ENCODE measurements around the gene CYTH4. TPM values are rescaled to one million over a fixed set of nuclear protein-coding genes. Genes with fewer than 3 reads are reported as not detected.

CYTH4 gene
- total RNA-seq, 4 donors from 2014 or later: 13.2 to 40.3 (median 22.1) TPM

DNA sequence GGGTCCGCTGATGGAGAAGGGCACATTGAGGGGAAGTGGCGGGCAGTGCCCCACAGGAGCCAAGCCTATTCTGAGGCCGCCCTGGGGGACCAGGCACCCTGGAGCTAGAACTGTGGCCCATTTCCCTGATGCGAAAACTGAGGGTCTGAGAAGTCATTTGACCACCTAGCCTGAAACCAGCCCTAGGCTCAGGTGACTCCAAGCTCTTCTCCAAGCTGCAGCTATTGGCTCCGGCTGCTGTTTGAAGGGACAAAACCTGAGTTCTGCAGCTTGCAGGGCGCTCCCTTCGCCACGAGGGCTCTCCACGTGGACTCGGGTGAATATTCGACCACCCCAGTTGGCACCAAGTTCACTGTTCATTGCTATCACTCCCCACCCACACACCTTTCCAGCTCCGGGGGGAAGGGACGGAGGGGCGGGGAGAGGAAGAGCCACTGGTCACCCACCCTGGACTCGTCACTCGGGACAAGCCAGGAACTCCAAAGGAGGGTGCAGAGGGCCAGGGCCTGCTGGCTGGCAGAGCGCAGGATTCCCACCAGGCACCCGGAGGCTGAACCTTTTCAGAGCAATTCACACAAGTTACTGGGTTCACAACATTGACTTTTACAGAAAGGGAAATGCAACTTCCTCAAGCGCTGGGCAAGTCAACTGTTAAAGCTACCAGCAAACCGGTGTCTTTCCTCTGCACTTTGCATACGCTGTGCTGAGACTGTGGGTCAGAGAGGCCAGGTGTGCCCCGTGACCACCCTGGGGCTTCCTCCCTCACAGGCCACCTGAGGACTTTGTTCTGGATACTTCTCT lies 37.2 kb upstream of the CYTH4 start:
- TF ChIP-seq, protein P1, sequence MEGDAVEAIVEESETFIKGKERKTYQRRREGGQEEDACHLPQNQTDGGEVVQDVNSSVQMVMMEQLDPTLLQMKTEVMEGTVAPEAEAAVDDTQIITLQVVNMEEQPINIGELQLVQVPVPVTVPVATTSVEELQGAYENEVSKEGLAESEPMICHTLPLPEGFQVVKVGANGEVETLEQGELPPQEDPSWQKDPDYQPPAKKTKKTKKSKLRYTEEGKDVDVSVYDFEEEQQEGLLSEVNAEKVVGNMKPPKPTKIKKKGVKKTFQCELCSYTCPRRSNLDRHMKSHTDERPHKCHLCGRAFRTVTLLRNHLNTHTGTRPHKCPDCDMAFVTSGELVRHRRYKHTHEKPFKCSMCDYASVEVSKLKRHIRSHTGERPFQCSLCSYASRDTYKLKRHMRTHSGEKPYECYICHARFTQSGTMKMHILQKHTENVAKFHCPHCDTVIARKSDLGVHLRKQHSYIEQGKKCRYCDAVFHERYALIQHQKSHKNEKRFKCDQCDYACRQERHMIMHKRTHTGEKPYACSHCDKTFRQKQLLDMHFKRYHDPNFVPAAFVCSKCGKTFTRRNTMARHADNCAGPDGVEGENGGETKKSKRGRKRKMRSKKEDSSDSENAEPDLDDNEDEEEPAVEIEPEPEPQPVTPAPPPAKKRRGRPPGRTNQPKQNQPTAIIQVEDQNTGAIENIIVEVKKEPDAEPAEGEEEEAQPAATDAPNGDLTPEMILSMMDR (IDR thresholded peaks at IDR 0.05; ENCODE audit: low read depth): no peak

DNA sequence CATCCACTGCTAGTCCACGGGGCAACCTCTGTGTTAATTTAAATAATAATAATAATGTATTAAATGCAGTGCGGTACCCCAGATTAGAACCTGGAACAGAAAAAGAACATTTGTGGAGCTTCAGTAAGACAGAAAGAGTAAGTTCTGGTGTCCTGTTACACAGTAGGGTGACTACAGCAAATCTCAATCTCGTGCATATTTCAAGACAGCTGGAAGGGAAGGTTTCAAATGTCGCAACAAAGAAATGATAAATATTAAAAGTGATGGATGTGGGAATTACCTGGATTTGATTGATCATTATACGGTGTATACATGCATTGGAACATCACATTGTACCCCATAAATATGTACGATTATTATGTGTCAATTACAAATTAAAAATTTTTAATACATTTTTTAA lies 36.6 kb upstream of the CYTH4 start:
- TF ChIP-seq, protein P1 (IDR thresholded peaks at IDR 0.05; ENCODE audit: low read depth): no peak

DNA sequence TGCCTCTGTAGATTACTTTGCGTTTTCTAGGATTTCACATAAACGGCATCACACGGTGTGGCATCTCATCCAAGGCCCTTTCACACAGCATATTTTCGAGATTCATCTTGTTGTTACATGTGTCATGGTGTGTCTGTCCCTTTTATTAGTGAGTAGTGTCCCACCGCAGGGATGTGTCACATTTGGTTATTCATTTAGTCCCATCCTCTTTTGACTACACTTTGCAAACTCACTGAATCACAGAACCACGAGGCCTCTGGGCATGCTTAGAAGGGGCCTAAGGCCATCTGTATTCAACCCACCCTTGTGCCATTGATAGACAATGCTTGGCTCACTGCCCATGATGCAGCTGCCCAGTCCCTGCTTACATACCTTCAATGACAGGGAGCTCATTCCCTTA lies 34.1 kb upstream of the CYTH4 start:
- TF ChIP-seq, protein P1 (IDR thresholded peaks at IDR 0.05; ENCODE audit: low read depth): no peak

DNA sequence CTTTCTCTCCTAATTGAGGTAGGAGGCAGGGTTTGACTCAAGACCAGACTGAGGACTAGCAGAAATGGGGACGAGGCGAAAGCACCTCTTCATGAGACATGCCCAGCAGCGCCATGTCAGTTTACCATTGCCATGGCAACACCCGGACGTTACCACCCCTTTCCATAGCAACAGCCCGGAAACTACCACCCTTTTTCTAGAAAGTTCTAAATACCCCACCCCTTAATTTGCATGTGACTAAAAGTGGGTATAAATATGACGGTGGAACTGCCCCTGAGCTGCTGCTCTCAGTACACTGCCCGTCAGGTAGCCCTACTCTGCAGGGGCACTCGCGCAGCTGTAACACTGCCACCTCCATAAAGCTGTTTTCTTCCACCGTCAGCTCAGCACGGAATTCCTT lies 32.3 kb upstream of the CYTH4 start:
- TF ChIP-seq, protein P1 (IDR thresholded peaks at IDR 0.05; ENCODE audit: low read depth): no peak

DNA sequence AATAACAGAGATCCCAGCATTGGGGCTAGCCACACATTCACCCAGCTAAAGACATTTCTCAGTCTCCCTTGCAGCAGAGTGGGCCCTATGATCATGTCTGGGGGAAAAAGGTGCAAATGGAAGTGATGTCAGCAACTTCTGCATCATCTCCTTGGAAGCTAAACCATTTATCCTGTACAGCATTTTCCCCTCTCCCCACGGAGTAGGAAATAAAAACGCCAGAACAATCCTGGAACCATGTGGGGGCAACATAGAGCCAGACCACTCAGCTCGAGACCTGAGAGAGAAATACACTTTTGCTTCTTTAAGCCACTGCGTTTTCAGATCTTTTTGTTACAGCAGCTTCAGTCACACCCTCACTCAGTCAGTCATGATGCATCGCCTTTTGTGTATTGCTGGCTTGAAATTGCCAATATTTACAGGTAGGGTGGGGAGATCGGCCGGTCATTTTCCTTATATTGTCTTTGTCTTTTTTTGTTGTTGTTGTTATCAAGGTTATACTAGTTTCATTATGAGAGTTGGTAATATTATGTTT lies 29.1 kb upstream of the CYTH4 start:
- TF ChIP-seq, protein P1 (IDR thresholded peaks at IDR 0.05; ENCODE audit: low read depth): no peak

DNA sequence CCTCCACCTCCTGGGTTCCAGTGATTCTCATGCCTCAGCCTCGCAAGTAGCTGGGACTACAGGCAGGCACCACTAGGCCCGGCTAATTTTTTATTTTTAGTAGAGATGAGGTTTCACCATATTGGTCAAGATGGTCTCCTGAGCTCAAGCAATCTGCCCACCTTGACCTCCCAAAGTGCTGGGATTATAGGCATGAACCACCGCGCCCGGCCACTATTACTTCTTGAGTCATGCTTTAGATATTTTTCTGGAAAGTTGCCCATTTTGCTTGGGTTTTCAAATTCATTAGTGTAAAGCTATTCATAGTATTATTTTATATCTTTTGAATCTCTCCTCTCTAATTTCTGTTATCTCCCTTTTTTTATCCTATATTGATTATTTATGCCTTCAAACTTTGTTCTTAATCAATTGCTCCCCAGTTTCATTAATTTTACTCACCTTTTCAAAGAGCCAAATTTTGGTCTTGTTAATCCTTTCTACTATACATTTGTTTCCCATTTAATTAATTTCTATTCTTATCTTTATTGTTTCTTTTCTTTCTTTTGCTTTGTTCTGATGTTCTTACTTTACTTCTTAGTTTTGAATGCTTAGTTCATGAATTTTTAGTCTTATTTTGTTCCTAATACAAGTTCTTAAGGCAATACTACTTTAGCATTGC lies 28.0 kb upstream of the CYTH4 start:
- TF ChIP-seq, protein P1 (IDR thresholded peaks at IDR 0.05; ENCODE audit: low read depth): no peak

DNA sequence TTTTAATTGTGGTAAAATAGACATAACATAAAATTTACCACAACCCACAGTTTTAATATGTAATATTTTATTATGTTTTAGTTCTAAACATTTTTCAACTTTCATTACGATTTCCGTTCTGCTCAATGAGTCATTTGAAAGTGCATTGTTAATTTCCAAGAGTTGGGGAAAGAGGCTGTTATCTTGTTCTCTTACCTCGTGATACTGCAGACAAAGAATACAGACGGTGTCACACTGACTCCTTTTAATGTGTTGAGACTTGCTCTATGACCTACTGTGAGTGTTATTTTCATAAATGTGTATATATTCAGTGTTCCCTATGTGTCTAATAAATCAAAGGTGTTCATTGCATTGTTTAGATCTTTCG lies 27.5 kb upstream of the CYTH4 start:
- TF ChIP-seq, protein P1 (IDR thresholded peaks at IDR 0.05; ENCODE audit: low read depth): no peak

Data from subcutaneous adipose tissue (tissue), 4 donors.